Liver (tissue), 9 donors: ENCODE results near the gene PKP4. TPM values are rescaled to one million over a fixed set of nuclear protein-coding genes. Genes with fewer than 3 reads are reported as not detected.

ENCODE experiments used
- DNase-seq: peaks from one replicate; pipeline ENCODE4 v3.0.0-alpha.2; 2017; ENCODE audit warnings: low spot score
- H3K27ac ChIP-seq, 2 donors: one replicate each; pipeline ENCODE4 v1.7.0; 2013; ENCODE audit warnings: inconsistent platforms in 2 of 2, low read length in 2 of 2, control low read depth in 1 of 2, low read depth in 1 of 2, mild to moderate bottlenecking in 1 of 2
- H3K27me3 ChIP-seq, 4 donors: one replicate each; pipeline versions ENCODE4 v1.6.1 to v1.7.0; 2013; ENCODE audit warnings: low read length in 3 of 4, inconsistent platforms in 1 of 4, mild to moderate bottlenecking in 1 of 4, moderate library complexity in 1 of 4; ENCODE audit not compliant: control insufficient read depth in 4 of 4, insufficient read depth in 4 of 4
- H3K36me3 ChIP-seq, 4 donors: one replicate each; pipeline versions ENCODE4 v1.6.1 to v1.7.0; 2013; ENCODE audit warnings: low read length in 3 of 4, mild to moderate bottlenecking in 3 of 4, low read depth in 1 of 4, moderate library complexity in 1 of 4; ENCODE audit not compliant: control insufficient read depth in 4 of 4, insufficient read depth in 3 of 4
- H3K4me1 ChIP-seq, 4 donors: one replicate each; pipeline versions ENCODE4 v1.6.1 to v1.7.0; 2013; ENCODE audit warnings: low read length in 3 of 4, mild to moderate bottlenecking in 3 of 4, moderate library complexity in 1 of 4; ENCODE audit not compliant: control insufficient read depth in 4 of 4, insufficient read depth in 4 of 4
- H3K4me3 ChIP-seq, 3 donors: one replicate each; pipeline versions ENCODE4 v1.6.1 to v1.7.0; 2013; ENCODE audit warnings: low read length in 3 of 3, control low read depth in 1 of 3, low read depth in 1 of 3, mild to moderate bottlenecking in 1 of 3
- H3K9ac ChIP-seq, 2 donors: one replicate each; pipeline ENCODE4 v1.7.0; 2013; ENCODE audit warnings: low read length in 2 of 2, mild to moderate bottlenecking in 2 of 2, moderate library complexity in 2 of 2, control low read depth in 1 of 2, low read depth in 1 of 2
- H3K9me3 ChIP-seq, 4 donors: one replicate each; pipeline versions ENCODE4 v1.6.1 to v1.7.0; 2013; ENCODE audit warnings: low read length in 3 of 4; ENCODE audit not compliant: control insufficient read depth in 4 of 4
- FOXA1 ChIP-seq: IDR thresholded peaks from 2 replicates; pipeline ENCODE4 v1.6.1; 2016; ENCODE audit warnings: antibody characterized with exemption
- FOXA2 ChIP-seq: IDR thresholded peaks from 2 replicates; pipeline ENCODE4 v1.6.1; 2016; ENCODE audit warnings: antibody characterized with exemption
- GABPA ChIP-seq, 2 donors: IDR thresholded peaks in 1 of 2; conservative IDR thresholded peaks in 1 of 2; 2 replicates each; pipeline ENCODE4 v1.6.1; 2016; ENCODE audit warnings: antibody characterized with exemption in 2 of 2, mild to moderate bottlenecking in 1 of 2, moderate library complexity in 1 of 2
- HNF4A ChIP-seq, 2 donors: conservative IDR thresholded peaks; 2 replicates each; pipeline ENCODE4 v1.6.1; 2016; ENCODE audit warnings: antibody characterized with exemption in 2 of 2, mild to moderate bottlenecking in 2 of 2
- HNF4G ChIP-seq: IDR thresholded peaks from 2 replicates; pipeline ENCODE4 v1.6.1; 2016; ENCODE audit warnings: antibody characterized with exemption
- JUND ChIP-seq, 2 donors: IDR thresholded peaks; 2 replicates each; pipeline ENCODE4 v1.6.1; 2016; ENCODE audit warnings: antibody characterized with exemption in 2 of 2
- NR2F2 ChIP-seq: IDR thresholded peaks from 2 replicates; pipeline ENCODE4 v1.6.1; 2016; ENCODE audit warnings: antibody characterized with exemption
- RAD21 ChIP-seq, 2 donors: IDR thresholded peaks; 2 replicates each; pipeline ENCODE4 v1.6.1; 2016; ENCODE audit warnings: antibody characterized with exemption in 2 of 2, mild to moderate bottlenecking in 2 of 2
- RXRA ChIP-seq, 2 donors: IDR thresholded peaks; 2 replicates each; pipeline ENCODE4 v1.6.1; 2017 to 2018; ENCODE audit warnings: antibody characterized with exemption in 2 of 2, mild to moderate bottlenecking in 1 of 2
- WGBS: extraction: QIAGEN DNeasy Blood & Tissue Kit; methylation state at CpG from one replicate; pipeline ENCODE4 v1.1.7; 2013; 5-methylcytosine and 5-hydroxymethylcytosine counted together
- polyA plus RNA-seq, 2 donors: library from polyadenylated mRNA; stranded (reverse) in 1 of 2; unstranded in 1 of 2; fragments of 200-250 nt in 1 of 2; fragments of >200 nt in 1 of 2; fragmentation: Nextera tagmentation in 1 of 2; extraction: Ambion mirVana in 1 of 2; gene quantifications; one replicate each; pipeline versions ENCODE4 v1.2.1 to v1.2.3, GENCODE V29; 2013 to 2015
- total RNA-seq, 2 donors: library from RNA; depleted of rRNA; stranded (reverse); fragments of >200 nt; gene quantifications; one replicate each; pipeline ENCODE4 v1.2.3, GENCODE V29; 2014
- TF ChIP-seq, protein P1 (sequence below): fragments of 150-350 bp; IDR thresholded peaks from 2 replicates; pipeline ENCODE4 v1.5.1; 2017; ENCODE audit warnings: improper control_type of control experiment, low read depth, low read length; ENCODE audit not compliant: missing input control
- TF ChIP-seq, protein P2 (sequence below): IDR thresholded peaks from 2 replicates; pipeline ENCODE4 v1.6.1; 2016; ENCODE audit warnings: antibody characterized with exemption
- TF ChIP-seq, protein P3 (sequence below): IDR thresholded peaks from 2 replicates; pipeline ENCODE4 v1.6.1; 2016; ENCODE audit warnings: antibody characterized with exemption
- donor health status: healthy.
- donor health status: healthy.
- donor health status: healthy.
- donor health status: healthy.
- donor health status: healthy.

PKP4 gene
- total and polyA plus RNA-seq, 4 donors, result 7.7 to 33.8 (median 19.0) TPM

DNA sequence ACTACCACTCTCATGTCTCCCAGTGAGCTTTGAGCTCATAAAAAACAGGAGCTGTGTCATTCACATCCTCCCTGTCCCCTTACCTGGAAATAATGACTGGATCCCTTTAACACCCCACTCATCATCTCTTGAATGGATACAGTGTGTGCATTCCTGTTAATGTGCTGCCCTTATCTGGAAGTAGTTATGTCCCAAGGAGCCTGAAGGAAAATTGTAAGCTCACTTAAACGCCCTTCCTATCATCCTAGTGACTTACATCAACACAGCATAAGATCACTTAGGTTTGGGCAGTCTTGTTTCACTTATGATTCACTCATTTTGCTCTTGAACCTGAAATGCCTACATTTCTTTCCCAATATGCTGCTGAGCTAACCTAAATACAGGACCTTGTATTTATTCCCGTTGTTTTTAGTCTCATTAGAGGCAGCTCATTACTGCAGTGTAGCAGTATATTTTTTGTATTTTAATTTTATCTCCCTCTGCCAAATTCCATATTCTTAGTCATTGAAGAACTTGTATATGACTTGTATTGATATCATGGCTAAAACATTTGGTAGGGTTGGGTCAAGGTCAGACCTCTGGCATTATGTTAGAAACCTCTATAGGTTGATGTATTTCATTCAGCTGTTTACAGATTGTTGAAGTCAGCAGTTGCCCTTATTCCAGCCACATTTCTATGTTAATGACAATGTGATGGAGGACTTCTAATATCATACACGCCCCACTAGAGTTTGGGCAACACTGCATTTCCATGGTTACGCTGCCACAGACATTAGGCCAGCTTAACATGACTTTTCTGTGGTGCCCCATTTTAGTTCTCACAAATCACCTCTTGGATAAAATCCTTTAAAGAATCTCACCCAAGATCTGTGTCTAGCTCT lies 72.9 kb downstream of the PKP4 start:
- H3K27me3 ChIP-seq, result no peaks in the 10 kb centered on the region
- H3K9me3 ChIP-seq, result no peaks in the 10 kb centered on the region
- no peaks in the 10 kb centered on the region for H3K4me1 ChIP-seq
- no peak overlapping the region for H3K27ac ChIP-seq
- no peaks in the 10 kb centered on the region for H3K36me3 ChIP-seq
- TF ChIP-seq RAD21 (IDR thresholded peaks at IDR 0.05) (no peak), HNF4A (conservative IDR thresholded peaks at IDR 0.05) (no peak), FOXA1 (no peak), FOXA2 (no peak), JUND (IDR thresholded peaks at IDR 0.05) (no peak), NR2F2 (no peak), HNF4G (no peak)
- TF ChIP-seq, protein P1, sequence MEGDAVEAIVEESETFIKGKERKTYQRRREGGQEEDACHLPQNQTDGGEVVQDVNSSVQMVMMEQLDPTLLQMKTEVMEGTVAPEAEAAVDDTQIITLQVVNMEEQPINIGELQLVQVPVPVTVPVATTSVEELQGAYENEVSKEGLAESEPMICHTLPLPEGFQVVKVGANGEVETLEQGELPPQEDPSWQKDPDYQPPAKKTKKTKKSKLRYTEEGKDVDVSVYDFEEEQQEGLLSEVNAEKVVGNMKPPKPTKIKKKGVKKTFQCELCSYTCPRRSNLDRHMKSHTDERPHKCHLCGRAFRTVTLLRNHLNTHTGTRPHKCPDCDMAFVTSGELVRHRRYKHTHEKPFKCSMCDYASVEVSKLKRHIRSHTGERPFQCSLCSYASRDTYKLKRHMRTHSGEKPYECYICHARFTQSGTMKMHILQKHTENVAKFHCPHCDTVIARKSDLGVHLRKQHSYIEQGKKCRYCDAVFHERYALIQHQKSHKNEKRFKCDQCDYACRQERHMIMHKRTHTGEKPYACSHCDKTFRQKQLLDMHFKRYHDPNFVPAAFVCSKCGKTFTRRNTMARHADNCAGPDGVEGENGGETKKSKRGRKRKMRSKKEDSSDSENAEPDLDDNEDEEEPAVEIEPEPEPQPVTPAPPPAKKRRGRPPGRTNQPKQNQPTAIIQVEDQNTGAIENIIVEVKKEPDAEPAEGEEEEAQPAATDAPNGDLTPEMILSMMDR, result no peak
- TF ChIP-seq, protein P2, sequence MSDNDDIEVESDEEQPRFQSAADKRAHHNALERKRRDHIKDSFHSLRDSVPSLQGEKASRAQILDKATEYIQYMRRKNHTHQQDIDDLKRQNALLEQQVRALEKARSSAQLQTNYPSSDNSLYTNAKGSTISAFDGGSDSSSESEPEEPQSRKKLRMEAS, result no peak
- TF ChIP-seq, protein P3, sequence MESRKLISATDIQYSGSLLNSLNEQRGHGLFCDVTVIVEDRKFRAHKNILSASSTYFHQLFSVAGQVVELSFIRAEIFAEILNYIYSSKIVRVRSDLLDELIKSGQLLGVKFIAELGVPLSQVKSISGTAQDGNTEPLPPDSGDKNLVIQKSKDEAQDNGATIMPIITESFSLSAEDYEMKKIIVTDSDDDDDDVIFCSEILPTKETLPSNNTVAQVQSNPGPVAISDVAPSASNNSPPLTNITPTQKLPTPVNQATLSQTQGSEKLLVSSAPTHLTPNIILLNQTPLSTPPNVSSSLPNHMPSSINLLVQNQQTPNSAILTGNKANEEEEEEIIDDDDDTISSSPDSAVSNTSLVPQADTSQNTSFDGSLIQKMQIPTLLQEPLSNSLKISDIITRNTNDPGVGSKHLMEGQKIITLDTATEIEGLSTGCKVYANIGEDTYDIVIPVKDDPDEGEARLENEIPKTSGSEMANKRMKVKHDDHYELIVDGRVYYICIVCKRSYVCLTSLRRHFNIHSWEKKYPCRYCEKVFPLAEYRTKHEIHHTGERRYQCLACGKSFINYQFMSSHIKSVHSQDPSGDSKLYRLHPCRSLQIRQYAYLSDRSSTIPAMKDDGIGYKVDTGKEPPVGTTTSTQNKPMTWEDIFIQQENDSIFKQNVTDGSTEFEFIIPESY, result no peak
- no peak overlapping the region for H3K4me3 ChIP-seq
- no peak for DNase-seq
- no peak overlapping the region for H3K9ac ChIP-seq
- WGBS, result 95% methylated on average over 4 of the region's 4 CpGs

DNA sequence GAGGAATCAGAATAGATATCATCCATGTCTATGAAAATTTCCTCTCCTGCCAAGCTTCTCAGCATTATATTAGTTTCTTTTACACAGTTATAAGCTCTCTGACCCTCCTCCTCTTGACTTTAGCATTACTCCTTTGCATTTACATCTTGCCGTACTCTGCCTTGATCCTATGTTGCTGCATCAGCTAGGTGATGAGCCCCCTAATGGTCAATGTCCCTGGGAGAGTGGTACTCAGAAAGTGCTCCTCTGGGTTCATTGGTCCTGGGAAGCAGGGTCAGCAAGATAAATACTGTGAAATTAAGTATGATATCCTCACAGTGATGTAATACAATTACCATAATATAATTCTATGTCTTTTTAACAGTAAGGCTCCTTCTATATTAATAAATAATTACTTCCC lies 74.1 kb downstream of the PKP4 start:
- Histone ChIP-seq H3K4me3 (no peak overlapping the region), H3K27me3 (no peaks in the 10 kb centered on the region), H3K27ac (no peak overlapping the region), H3K9ac (no peak overlapping the region), H3K4me1 (no peaks in the 10 kb centered on the region), H3K9me3 (no peaks in the 10 kb centered on the region), H3K36me3 (no peaks in the 10 kb centered on the region)
- DNase-seq, result no peak
- TF ChIP-seq GABPA (IDR thresholded peaks at IDR 0.05 in 1 of 2, conservative IDR thresholded peaks at IDR 0.05 in 1 of 2) (no peak), RXRA (IDR thresholded peaks at IDR 0.05) (no peak)
- TF ChIP-seq, protein P3, result no peak
- WGBS, result 100% methylated on average over 1 of the region's 1 CpG
